Measurements from ENCODE around the gene PDP2. TPM values are rescaled to one million over a fixed set of nuclear protein-coding genes. Genes with fewer than 3 reads are reported as not detected.
"Not testable (repeated sequence)": the region's sequence is repeated elsewhere in the genome, so short reads cannot be mapped to it uniquely, and the experiment has no call there.

The PDP2 gene
- total and polyA plus RNA-seq, 5 experiments from 2014 or later, result 1.2 to 11.3 (median 1.8) TPM

GRCh38 chr16:66930189-66930588 lies 49.9 kb downstream of the PDP2 start:
- POLR2A ChIA-PET, result interaction anchor here (1.4 kb wide), 1 partner anchor 11 kb away, joined by 4 read pairs; no protein-coding TSS in a partner anchor
- DNase-seq (no peak), ATAC-seq (no peak)
- Mint-ChIP-seq H3K4me3 (peak overlapping the region in 2 of 10 donors; percentile 2 to 12), H3K9me3 (no peaks in the 10 kb centered on the region), H3K27me3 (peaks cover 0 to 12% (median 5%) of the 10 kb centered on the region in 5 donors), H3K27ac (peak overlapping the region in 1 of 10 donors; percentile 12), H3K36me3 (peaks cover 0 to 24% (median 5%) of the 10 kb centered on the region in 3 donors), H3K4me1 (peaks cover 25 to 43% (median 37%) of the 10 kb centered on the region in 4 donors)

- peak overlapping the region in 8 of 10 donors; percentile 11 to 99 (median 82) for H3K4me3 Mint-ChIP-seq
- no peak for ATAC-seq
- H3K4me1 Mint-ChIP-seq, result peaks cover 32 to 50% (median 45%) of the 10 kb centered on the region in 4 donors
- peak overlapping the region; percentile 2 to 99 (median 75) for H3K27ac Mint-ChIP-seq
- POLR2A ChIA-PET, result no interaction called here
- no peak for DNase-seq
- H3K9me3 Mint-ChIP-seq, result no peaks in the 10 kb centered on the region
- H3K27me3 Mint-ChIP-seq, result no peaks in the 10 kb centered on the region
- H3K36me3 Mint-ChIP-seq, result peaks cover 0 to 29% (median 5%) of the 10 kb centered on the region in 3 donors
These were observed 51.4 kb downstream of the PDP2 start for GRCh38 chr16:66931665-66932064.

- Mint-ChIP-seq H3K9me3 (no peaks in the 10 kb centered on the region), H3K4me1 (peaks cover 33 to 54% (median 48%) of the 10 kb centered on the region in 4 donors), H3K36me3 (peaks cover 0 to 30% (median 5%) of the 10 kb centered on the region in 3 donors), H3K27me3 (no peaks in the 10 kb centered on the region), H3K27ac (peak overlapping the region; percentile 2 to 99 (median 99)), H3K4me3 (peak overlapping the region; percentile 96 to 100 (median 98))
- POLR2A ChIA-PET, result no interaction called here
- ATAC-seq (no peak), DNase-seq (no peak)
These were observed 51.8 kb downstream of the PDP2 start for GRCh38 chr16:66932076-66932475.

GRCh38 chr16:66933776-66934137 lies 53.4 kb downstream of the PDP2 start:
- H3K4me1 Mint-ChIP-seq, result peaks cover 41 to 66% (median 57%) of the 10 kb centered on the region in 4 donors
- H3K9me3 Mint-ChIP-seq, result no peaks in the 10 kb centered on the region
- POLR2A ChIA-PET, result interaction anchor here (0.9 to 2.7 kb wide), 7 partner anchors 10 to 314 kb away, joined by 3 to 9 read pairs (median 3); partner anchors contain the start of genes FHOD1, NAE1 and PDP2
- peak in 1 of 10 donors; percentile 26 for DNase-seq
- ATAC-seq, result peak in 1 of 2 donors; percentile 43
- peaks cover 0 to 41% (median 5%) of the 10 kb centered on the region in 3 donors for H3K36me3 Mint-ChIP-seq
- H3K4me3 Mint-ChIP-seq, result peak overlapping the region; percentile 96 to 100 (median 98)
- H3K27ac Mint-ChIP-seq, result peak overlapping the region; percentile 95 to 99 (median 99)
- H3K27me3 Mint-ChIP-seq, result no peaks in the 10 kb centered on the region

- no peaks in the 10 kb centered on the region for H3K9me3 Mint-ChIP-seq
- H3K4me3 Mint-ChIP-seq, result peak within 1 kb of the TSS; percentile 96 to 100 (median 98)
- H3K36me3 Mint-ChIP-seq, result peaks cover 0 to 46% (median 5%) of the 10 kb centered on the region in 3 donors
- H3K4me1 Mint-ChIP-seq, result peaks cover 41 to 68% (median 57%) of the 10 kb centered on the region in 4 donors
- peak; percentile 90 to 95 for ATAC-seq
- H3K27ac Mint-ChIP-seq, result peak within 1 kb of the TSS; percentile 95 to 99 (median 99)
- POLR2A ChIA-PET, result interaction anchor here (0.9 to 2.7 kb wide), 5 partner anchors 9 to 313 kb away, joined by 3 to 9 read pairs (median 3); partner anchors contain the start of genes FHOD1 and NAE1
- no peaks in the 10 kb centered on the region for H3K27me3 Mint-ChIP-seq
- DNase-seq, result peak; percentile 84 to 94 (median 90)
These were observed 54.0 kb downstream of the PDP2 start, which contains the start of gene CIAO2B for GRCh38 chr16:66934138-66934838. CIAO2B (minus strand) TSS chr16:66934402; CDS start chr16:66934364, 38 bp downstream.

GRCh38 chr16:66934839-66935313 lies 54.6 kb downstream of the PDP2 start:
- not testable (repeated sequence) for H3K9me3 Mint-ChIP-seq, ATAC-seq, H3K27me3 Mint-ChIP-seq, DNase-seq
- POLR2A ChIA-PET, result interaction anchor here (2.3 to 2.7 kb wide), 2 partner anchors 9 to 105 kb away, joined by 6 to 9 read pairs; partner anchors contain the start of gene NAE1
- Mint-ChIP-seq H3K27ac (peak overlapping the region; percentile 95 to 99 (median 99)), H3K36me3 (peaks cover 0 to 52% (median 5%) of the 10 kb centered on the region in 3 donors), H3K4me3 (peak overlapping the region; percentile 96 to 100 (median 98)), H3K4me1 (peaks cover 41 to 68% (median 57%) of the 10 kb centered on the region in 4 donors)

- Mint-ChIP-seq H3K4me3 (peak within 1 kb of the TSS; percentile 96 to 100 (median 98)), H3K4me1 (peaks cover 41 to 68% (median 57%) of the 10 kb centered on the region in 4 donors), H3K27me3 (no peaks in the 10 kb centered on the region), H3K27ac (peak within 1 kb of the TSS; percentile 95 to 99 (median 99)), H3K36me3 (peaks cover 0 to 57% (median 5%) of the 10 kb centered on the region in 3 donors), H3K9me3 (no peaks in the 10 kb centered on the region)
- peak in 1 of 10 donors; percentile 61 for DNase-seq
- POLR2A ChIA-PET, result interaction anchor here (2.3 to 2.7 kb wide), 2 partner anchors 8 to 105 kb away, joined by 6 to 9 read pairs; partner anchors contain the start of gene NAE1
- ATAC-seq, result no peak
These were observed 55.1 kb downstream of the PDP2 start, which contains the start of gene CES2 for GRCh38 chr16:66935314-66936011. CES2 (plus strand) TSS chr16:66935516; CDS start chr16:66935636, 120 bp downstream.

GRCh38 chr16:66936462-66936861 lies 56.1 kb downstream of the PDP2 start:
- DNase-seq, result no peak
- H3K27ac Mint-ChIP-seq, result peak overlapping the region in 9 of 10 donors; percentile 16 to 99 (median 76)
- H3K4me1 Mint-ChIP-seq, result peaks cover 41 to 68% (median 57%) of the 10 kb centered on the region in 4 donors
- POLR2A ChIA-PET, result no interaction called here
- no peak for ATAC-seq
- H3K4me3 Mint-ChIP-seq, result peak overlapping the region; percentile 38 to 100 (median 98)
- peaks cover 0 to 58% (median 5%) of the 10 kb centered on the region in 3 donors for H3K36me3 Mint-ChIP-seq
- H3K27me3 Mint-ChIP-seq, result no peaks in the 10 kb centered on the region
- H3K9me3 Mint-ChIP-seq, result no peaks in the 10 kb centered on the region

- H3K4me3 Mint-ChIP-seq, result peak overlapping the region; percentile 38 to 100 (median 97)
- no peaks in the 10 kb centered on the region for H3K9me3 Mint-ChIP-seq
- peaks cover 41 to 63% (median 52%) of the 10 kb centered on the region in 4 donors for H3K4me1 Mint-ChIP-seq
- DNase-seq (no peak), ATAC-seq (no peak)
- no peaks in the 10 kb centered on the region for H3K27me3 Mint-ChIP-seq
- H3K27ac Mint-ChIP-seq, result peak overlapping the region in 9 of 10 donors; percentile 27 to 82 (median 66)
- POLR2A ChIA-PET, result no interaction called here
- H3K36me3 Mint-ChIP-seq, result peaks cover 0 to 59% (median 2%) of the 10 kb centered on the region in 3 donors
These were observed 56.7 kb downstream of the PDP2 start for GRCh38 chr16:66936889-66937554.

- POLR2A ChIA-PET, result no interaction called here
- H3K36me3 Mint-ChIP-seq, result peaks cover 0 to 61% (median 2%) of the 10 kb centered on the region in 3 donors
- no peak for ATAC-seq
- H3K4me3 Mint-ChIP-seq, result peak overlapping the region in 1 of 10 donors; percentile 38
- H3K9me3 Mint-ChIP-seq, result no peaks in the 10 kb centered on the region
- no peaks in the 10 kb centered on the region for H3K27me3 Mint-ChIP-seq
- peaks cover 35 to 55% (median 44%) of the 10 kb centered on the region in 4 donors for H3K4me1 Mint-ChIP-seq
- peak overlapping the region in 6 of 10 donors; percentile 7 to 75 (median 38) for H3K27ac Mint-ChIP-seq
- no peak for DNase-seq
These were observed 57.5 kb downstream of the PDP2 start for GRCh38 chr16:66937725-66938337.

GRCh38 chr16:66939366-66939765 lies 59.1 kb downstream of the PDP2 start:
- Mint-ChIP-seq H3K9me3 (no peaks in the 10 kb centered on the region), H3K4me3 (no peak overlapping the region), H3K4me1 (peaks cover 21 to 39% (median 29%) of the 10 kb centered on the region in 4 donors), H3K27ac (peak overlapping the region in 1 of 10 donors; percentile 11), H3K36me3 (peaks cover 0 to 57% (median 0%) of the 10 kb centered on the region in 3 donors), H3K27me3 (no peaks in the 10 kb centered on the region)
- ATAC-seq (no peak), DNase-seq (no peak)
- POLR2A ChIA-PET, result no interaction called here

All from naive thymus-derived CD8-positive, alpha-beta T cell (primary cell).